T-helper 2 cell (primary cell): Measurements from ENCODE around the gene RGS12.

Source experiments
- DNase-seq, 5 experiments: peaks; one replicate each; pipeline versions ENCODE4 v3.0.0 to v3.0.0-alpha.2; 2012 to 2022

Gene RGS12

GRCh38 chr4:3253808-3254207, 39.0 kb upstream of the RGS12 start:
- no peak for DNase-seq

DNA sequence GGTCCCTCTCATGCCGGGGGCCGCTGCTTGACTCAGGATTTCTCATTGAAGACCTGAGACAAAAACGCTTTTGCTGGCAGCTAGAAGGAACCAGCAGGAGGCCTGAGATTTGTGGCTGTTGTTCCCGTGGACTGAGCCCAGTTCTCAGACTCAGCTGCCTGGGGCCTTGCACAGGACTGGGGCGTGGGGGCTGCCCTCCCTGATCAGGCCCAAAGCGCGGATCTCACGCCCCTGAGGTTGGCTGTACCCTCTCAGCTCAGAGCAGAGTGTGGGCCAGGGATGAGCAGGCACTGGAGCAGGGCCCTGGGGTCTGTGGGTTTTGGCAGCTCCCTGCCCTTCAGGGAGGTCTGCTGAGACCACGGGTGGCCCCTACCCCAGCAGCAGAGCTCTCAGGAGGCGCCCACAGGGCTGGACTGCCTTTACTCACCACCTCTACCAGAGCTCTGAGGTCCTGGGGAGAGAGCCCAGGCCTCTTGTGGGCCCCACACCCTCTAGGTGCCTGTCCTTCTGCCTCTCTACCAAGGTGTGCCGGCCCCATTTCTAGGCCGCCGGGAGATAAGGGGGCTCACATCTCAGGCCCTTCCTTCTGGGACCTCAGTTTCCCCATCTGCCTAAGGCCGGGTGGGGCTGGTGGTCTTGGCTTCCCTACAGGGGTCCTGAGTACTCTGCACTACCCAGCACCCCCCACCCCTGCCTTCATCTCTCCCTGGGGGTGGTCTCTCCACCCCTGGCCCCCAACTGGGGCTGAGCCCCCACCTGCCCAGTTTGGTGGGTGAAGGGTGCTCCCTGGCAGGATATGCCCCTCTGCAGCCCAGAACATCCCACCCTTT, 38.3 kb upstream of the RGS12 start:
- no peak for DNase-seq

DNA sequence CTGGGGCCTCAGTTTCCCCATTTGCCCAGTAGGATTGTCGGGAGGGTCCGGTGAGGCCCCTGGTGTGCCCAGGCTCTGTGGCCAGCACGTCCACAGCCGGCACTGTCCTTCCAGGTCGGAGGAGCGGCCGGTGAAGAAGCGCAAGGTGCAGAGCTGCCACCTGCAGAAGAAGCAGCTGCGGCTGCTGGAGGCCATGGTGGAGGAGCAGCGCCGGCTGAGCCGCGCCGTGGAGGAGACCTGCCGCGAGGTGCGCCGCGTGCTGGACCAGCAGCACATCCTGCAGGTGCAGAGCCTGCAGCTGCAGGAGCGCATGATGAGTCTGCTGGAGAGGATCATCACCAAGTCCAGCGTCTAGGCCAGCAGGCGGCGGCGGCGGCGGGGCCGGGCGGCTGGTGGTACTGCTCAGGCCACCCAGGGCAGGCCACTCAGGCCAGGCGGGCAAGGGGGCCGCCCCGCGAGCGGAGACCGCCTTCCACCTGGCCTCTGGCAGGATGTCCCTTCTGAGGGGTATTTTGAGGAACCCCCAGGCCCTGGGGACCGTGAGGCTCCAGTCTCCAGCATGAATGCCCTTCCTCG, 37.1 kb upstream of the RGS12 start:
- no peak for DNase-seq

DNA sequence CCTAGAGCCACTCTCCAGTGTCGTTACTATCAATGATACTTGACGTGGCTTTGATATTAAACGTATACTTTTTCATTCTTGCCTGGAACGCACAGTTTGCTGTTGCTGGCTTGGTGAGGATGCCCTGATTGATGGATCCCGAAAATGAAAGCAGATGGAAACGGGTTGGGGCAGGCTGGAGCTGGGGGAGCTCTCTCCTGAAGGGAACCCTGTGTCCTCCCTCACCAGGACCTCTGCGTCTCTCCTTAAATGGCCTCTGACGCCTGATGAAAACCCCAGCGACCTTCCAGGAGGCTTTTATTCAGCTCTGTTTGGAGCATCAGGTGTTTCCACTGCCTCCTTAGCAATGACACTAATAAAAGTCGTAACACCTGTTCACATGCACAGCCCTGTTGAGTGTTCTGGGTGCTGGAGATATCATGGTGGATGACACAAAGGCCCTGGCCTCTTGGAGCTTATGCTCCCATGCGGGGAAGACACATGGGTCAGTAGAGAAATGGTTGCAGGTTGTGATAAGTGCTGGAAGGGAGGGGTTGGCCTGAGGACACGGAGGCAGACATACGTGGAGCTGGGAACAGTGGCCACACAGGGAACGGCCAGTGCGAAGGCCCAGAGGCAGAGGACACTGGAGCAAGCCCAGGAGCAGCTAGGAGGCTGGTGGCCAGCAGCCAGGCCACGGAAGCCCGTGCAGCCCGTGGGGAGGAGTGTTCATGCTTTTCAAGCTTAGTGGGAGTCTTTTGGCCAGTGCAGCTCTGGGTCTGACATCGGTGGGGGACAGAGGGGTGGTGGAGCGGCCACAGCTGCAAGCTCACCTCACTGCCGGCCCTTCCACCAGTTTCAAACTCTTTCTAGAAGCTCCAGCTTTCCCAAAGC, 36.4 kb upstream of the RGS12 start:
- no peak for DNase-seq

GRCh38 chr4:3257103-3257555, 35.7 kb upstream of the RGS12 start:
- DNase-seq = no peak

- DNase-seq = no peak
These were observed 35.0 kb upstream of the RGS12 start for GRCh38 chr4:3257556-3258482.

- DNase-seq = no peak
These were observed 31.2 kb upstream of the RGS12 start for GRCh38 chr4:3261411-3262207.

DNA sequence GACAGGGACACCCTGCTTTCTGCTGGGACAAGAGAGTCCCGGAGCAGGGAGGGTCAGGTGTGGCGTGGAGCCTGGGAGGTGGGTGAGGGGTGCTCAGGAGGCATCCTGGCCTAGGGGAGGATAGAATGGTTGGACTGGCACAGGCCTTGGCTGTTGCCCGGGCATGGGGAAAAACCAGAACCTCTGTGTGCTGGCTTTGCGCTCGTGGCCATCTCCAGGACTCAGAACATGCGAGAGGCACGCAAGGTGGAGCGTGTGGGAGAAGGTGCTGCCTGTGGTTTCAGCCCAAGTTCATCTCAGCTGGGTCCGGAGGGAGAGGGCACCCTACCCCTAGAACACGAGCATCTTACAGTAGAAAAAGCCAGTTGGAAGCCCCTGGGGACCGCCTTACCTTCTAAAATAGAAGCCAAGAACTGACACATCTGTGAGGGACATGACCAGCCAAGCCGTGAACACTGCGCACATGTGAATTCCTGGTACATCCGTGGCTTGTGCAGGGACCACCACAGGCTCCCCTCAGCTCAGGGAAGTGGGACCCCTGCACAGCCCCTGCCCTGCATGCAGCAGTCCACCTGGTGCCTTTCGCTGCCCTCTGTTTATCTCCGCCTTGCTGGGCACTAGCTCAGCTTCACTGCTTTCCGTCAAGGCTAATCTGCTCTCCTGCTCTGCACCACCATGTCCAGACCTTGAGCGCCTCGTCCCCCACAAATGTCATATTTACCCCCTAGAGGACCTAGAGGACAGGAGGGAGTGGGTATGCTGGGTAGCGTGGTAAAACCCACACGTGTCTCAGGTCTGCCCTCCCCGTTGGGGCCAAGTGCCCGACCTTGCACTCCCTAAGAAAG, 30.4 kb upstream of the RGS12 start:
- DNase-seq = no peak

DNA sequence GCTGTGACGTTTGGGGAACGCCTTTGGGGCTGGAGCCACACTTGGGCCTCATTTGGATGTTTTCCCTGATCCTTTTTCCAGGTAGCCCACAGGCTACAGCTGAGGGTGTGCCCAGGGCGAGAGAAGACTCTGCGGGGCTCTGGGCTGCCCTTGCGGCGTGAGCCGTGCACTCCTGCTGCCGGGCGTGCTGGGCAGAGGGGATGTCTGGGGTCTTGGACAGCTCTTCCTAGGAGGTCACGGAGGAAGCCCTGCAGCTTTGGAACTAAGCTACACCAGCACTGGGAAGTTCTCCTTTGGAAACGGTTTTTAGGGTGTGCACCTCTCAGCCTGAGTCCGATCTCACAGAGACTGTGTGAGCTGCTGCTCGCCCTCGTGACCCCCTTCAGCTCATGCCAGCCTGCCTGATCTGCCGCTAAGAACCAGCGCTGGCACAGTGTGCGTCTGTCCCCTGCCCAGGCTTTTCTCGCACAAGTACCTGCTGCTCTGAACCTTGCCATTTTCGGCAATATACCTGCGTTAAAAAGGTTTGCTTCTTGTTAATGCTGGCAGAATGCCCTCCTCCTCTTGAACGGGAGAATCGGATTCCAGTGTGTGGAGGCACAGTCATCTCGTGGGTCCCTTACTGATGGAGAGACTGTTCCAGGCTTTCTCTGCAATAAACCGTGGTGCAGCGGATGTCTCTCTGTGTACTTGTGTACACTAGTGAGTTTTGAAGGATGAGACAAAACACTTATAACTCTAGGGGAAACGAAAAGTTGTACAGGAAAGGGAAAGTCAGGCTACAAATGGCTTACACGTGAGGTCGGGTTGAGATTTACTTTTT, 29.6 kb upstream of the RGS12 start:
- DNase-seq = no peak

GRCh38 chr4:3263876-3264193, 29.0 kb upstream of the RGS12 start:
- no peak for DNase-seq

- DNase-seq = no peak
These were observed 26.7 kb upstream of the RGS12 start for GRCh38 chr4:3266076-3266475.

DNA sequence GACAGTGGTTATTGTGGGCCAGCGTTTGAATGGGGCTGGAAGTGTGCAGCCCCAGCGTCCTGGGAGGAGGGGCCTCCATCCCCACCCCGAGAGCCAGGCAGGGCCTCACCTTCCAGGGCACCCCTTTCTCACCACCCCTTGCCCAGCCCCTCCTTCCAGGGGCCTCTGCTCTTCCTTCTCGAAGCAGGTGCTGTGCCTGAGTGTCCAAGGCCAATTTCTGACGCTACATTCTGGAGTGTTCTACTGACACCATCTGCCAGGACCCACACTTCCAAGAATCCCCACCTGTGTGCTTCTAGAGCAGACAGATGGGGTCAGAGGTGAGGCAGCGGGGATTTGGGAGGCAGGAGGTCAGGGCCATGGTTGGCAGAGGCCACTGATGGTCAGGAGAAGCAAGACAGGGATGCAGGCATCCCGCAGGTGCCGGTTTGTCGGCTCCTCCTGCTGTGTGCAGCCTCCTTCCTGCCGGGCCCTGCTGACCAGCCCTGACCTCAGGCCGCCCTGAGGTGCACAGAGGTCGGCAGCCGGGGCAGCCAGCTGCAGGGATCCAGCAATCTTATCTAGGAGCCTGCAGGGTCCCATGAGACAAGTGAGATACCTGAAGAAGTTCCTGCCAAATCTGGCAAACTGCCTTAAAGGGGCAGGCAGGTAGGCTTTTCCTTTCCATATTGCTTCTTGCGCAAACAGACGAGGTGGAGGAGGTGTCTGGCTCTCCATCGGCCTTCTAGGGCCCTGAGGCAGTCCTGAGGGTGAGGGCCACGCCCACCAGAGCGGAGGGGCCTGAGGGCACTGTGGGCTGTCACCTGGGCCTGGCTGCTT, 25.0 kb upstream of the RGS12 start:
- DNase-seq = no peak

GRCh38 chr4:3268395-3269104, 24.3 kb upstream of the RGS12 start:
- DNase-seq = no peak

DNA sequence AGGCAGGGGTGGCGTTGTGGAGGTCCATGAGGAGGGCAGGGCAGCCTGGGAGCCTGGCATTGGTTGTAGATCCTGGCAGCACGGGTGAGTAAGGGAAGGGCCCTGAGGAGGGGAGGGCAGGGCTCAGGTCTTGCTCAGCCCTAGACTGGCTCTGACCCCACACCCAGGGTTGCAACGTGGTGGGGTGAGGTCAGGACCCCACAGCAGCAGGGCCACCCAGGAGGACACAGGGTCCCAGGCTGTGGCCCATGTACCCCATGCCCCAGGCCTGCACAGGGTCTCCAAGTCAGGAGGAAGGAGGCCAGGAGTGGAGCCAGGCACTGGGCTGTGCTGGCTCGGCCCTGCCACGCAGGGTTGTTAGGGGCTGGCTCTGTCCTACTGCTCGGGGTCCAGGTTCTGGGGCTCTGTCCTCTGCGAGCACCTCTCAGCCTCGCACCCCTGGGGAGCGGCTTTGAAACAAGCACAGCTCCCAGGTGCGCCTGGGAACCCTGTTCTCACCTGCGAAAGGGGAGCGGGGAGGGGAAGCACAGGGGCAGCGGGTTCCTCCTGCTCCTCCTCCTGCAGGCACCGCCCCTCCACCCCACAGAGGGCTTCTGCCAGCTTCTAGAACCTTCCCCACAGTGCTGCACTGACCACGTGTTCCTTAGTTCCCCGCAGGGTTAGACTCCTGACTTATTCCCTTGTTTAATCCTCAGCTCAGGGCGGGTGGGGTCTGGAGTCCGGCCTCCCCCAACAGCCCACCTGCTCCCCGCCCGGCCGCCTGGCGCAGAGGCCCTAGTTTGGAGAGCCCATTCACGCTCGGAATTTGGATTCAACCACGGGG, 23.5 kb upstream of the RGS12 start:
- no peak for DNase-seq

DNA sequence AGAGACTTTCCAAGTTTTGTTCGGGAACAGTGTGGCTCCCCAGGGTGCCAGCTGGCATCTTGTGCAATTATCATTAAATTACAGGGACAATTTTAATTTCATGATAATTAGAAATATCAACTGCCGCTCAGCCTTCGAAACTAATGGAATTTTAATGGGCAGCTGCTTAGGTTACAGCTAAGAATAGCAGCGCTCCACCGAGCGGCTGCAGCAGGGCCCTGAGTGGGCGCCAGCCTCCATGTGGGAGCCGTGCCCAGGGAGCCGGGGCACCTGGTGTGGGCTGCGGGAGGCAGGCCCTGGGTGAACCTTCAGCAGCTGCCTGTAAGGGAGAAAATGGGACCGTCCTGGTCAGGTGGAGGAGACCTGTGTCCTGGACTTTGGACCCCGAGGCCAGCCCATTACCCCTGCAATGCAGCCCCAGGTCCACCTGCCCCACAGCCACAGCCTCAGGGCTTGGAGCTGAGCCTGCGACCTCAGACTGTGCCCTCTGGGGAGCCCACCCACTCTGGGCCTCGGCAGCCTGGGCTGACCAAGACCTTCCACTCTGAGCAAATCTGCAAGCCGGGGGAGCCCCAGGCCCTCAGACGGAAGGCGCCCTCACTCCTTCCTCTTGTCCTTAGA, 22.7 kb upstream of the RGS12 start:
- no peak for DNase-seq

DNA sequence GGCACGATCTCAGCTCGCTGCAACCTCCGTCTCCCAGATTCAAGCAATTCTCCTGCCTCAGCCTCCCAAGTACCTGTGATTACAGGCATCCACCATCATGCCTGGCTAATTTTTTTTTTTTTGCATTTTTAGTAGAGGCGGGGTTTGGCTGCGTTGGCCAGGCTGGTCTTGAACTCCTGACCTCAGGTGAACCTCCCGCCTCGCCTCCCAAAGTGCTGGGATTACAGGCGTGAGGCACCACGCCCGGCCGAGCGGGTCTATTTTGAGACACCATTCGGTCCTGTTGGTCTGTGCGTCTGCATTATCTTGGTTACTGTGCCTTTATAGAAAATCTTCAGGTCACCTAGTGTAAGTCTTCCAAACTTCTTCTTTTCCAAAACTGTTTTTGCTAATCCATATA, 21.7 kb upstream of the RGS12 start:
- no peak for DNase-seq

GRCh38 chr4:3276986-3277385, 15.8 kb upstream of the RGS12 start:
- DNase-seq = no peak
